Mesothelial cell of epicardium (in vitro differentiated cells): ENCODE measurements around the gene MCF2L2. TPM values are rescaled to one million over a fixed set of nuclear protein-coding genes. Genes with fewer than 3 reads are reported as not detected.

Experiments
- DNase-seq, 2 experiments: peaks; one replicate each; pipeline ENCODE4 v3.0.0; 2021; ENCODE audit warnings: low spot score in 2 of 2; ENCODE audit not compliant: unreplicated experiment in 2 of 2
- H3K27ac Mint-ChIP-seq: 2 replicates; pipeline ENCODE4 v1.8.0; 2021; ENCODE audit warnings: mixed read lengths
- H3K27me3 Mint-ChIP-seq: 2 replicates; pipeline ENCODE4 v1.8.0; 2021; ENCODE audit warnings: low read depth, mixed read lengths
- H3K36me3 Mint-ChIP-seq: 2 replicates; pipeline ENCODE4 v1.8.0; 2021; ENCODE audit warnings: mixed read lengths
- H3K4me1 Mint-ChIP-seq: 2 replicates; pipeline ENCODE4 v1.8.0; 2021; ENCODE audit warnings: mixed read lengths
- H3K4me3 Mint-ChIP-seq: 2 replicates; pipeline ENCODE4 v1.8.0; 2021; ENCODE audit warnings: mild to moderate bottlenecking, moderate library complexity, mixed read lengths
- H3K9me3 Mint-ChIP-seq: 2 replicates; pipeline ENCODE4 v1.8.0; 2021; ENCODE audit warnings: mixed read lengths
- CTCF ChIP-seq: fragments of 200-600 bp; sonication (generic); IDR thresholded peaks from one replicate; pipeline ENCODE4 v1.5.0; 2021; ENCODE audit warnings: antibody characterized with exemption; ENCODE audit not compliant: unreplicated experiment
- total RNA-seq: library from RNA; stranded (reverse); gene quantifications from 3 replicates; pipeline ENCODE4 v1.2.1, GENCODE V29; 2021

Gene MCF2L2
- total RNA-seq, 1 donor from 2014 or later, result 3.4 TPM

DNA sequence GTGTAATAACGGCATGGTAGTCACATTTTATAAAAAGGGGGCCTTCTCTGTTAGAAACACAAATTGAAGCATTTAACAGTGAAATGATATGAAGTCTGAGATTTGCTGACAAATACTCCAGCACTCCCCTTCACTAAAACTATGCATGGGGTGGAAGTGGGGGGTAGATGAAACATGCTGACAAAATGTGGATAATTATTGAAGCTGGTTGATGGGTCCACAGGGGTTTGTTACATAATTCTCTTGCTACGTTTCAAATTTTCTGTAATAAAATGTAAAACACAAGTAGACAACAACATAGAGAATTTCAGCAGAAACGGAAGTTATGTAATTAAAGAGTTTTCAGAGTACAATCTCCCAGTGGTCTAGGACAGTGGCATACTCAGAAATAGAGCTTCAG, 37.0 kb downstream of the MCF2L2 start:
- no peak overlapping the region for H3K27ac Mint-ChIP-seq
- H3K4me3 Mint-ChIP-seq, result no peak overlapping the region
- no peaks in the 10 kb centered on the region for H3K36me3 Mint-ChIP-seq
- TF ChIP-seq CTCF, result no peak
- no peak for DNase-seq
- H3K9me3 Mint-ChIP-seq, result no peaks in the 10 kb centered on the region
- H3K27me3 Mint-ChIP-seq, result no peaks in the 10 kb centered on the region
- peaks cover 19% of the 10 kb centered on the region for H3K4me1 Mint-ChIP-seq

GRCh38 chr3:183390844-183391243, 37.6 kb downstream of the MCF2L2 start:
- Mint-ChIP-seq H3K4me1 (peaks cover 20% of the 10 kb centered on the region), H3K27ac (no peak overlapping the region), H3K36me3 (no peaks in the 10 kb centered on the region), H3K27me3 (no peaks in the 10 kb centered on the region), H3K4me3 (no peak overlapping the region), H3K9me3 (no peaks in the 10 kb centered on the region)
- no peak for TF ChIP-seq CTCF
- DNase-seq, result no peak

GRCh38 chr3:183388213-183388895, 40.1 kb downstream of the MCF2L2 start:
- Mint-ChIP-seq H3K9me3 (no peaks in the 10 kb centered on the region), H3K36me3 (no peaks in the 10 kb centered on the region), H3K27ac (no peak overlapping the region), H3K4me3 (no peak overlapping the region), H3K4me1 (peaks cover 18% of the 10 kb centered on the region), H3K27me3 (no peaks in the 10 kb centered on the region)
- no peak for DNase-seq
- no peak for TF ChIP-seq CTCF

GRCh38 chr3:183387797-183388196, 40.6 kb downstream of the MCF2L2 start:
- TF ChIP-seq CTCF, result no peak
- DNase-seq, result no peak
- no peaks in the 10 kb centered on the region for H3K36me3 Mint-ChIP-seq
- no peak overlapping the region for H3K27ac Mint-ChIP-seq
- H3K4me3 Mint-ChIP-seq, result no peak overlapping the region
- no peaks in the 10 kb centered on the region for H3K9me3 Mint-ChIP-seq
- no peaks in the 10 kb centered on the region for H3K27me3 Mint-ChIP-seq
- peaks cover 18% of the 10 kb centered on the region for H3K4me1 Mint-ChIP-seq

GRCh38 chr3:183386651-183387050, 41.8 kb downstream of the MCF2L2 start:
- H3K27me3 Mint-ChIP-seq, result no peaks in the 10 kb centered on the region
- no peaks in the 10 kb centered on the region for H3K9me3 Mint-ChIP-seq
- H3K27ac Mint-ChIP-seq, result no peak overlapping the region
- H3K36me3 Mint-ChIP-seq, result no peaks in the 10 kb centered on the region
- no peak for TF ChIP-seq CTCF
- H3K4me3 Mint-ChIP-seq, result no peak overlapping the region
- no peak for DNase-seq
- peaks cover 16% of the 10 kb centered on the region for H3K4me1 Mint-ChIP-seq
